ENCODE data around the gene AFF4.

DNA sequence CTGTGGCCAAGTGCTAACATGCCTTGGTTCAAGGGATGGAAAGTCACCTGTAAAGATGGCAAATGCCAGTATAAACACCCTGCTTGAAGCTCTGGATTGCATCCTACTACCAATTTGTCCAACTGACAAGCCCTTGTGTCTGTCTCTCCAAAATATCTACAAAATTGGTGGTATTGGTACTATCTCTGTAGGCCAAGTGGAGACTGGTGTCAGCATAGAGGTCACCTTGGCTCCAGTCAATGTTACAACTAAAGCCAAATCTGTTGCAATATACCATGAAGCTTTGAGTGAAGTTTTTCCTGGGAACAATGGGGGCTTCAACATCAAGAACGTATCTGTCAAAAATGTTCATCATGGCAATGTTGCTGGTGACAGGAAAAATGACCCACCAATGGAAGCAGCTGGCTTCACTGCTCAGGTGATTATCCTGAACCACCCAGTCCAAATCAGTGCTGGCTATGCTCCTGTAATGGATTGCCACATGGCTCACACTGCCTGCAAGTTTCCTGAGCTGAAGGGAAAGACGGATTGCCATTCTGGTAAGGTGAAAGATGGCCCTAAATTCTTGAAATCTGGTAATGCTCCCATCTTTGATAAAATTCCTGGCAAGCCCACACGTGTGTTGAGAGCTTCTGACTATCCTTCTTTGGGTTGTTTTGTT, 19.9 kb downstream of the AFF4 start:
- no peak for TF ChIP-seq TAF1 (IDR thresholded peaks at IDR 0.05; ENCODE audit: low read depth)
- TF ChIP-seq EP300 (conservative IDR thresholded peaks at IDR 0.05; ENCODE audit: poor library complexity, severe bottlenecking), result no peak
- TF ChIP-seq, protein P1, sequence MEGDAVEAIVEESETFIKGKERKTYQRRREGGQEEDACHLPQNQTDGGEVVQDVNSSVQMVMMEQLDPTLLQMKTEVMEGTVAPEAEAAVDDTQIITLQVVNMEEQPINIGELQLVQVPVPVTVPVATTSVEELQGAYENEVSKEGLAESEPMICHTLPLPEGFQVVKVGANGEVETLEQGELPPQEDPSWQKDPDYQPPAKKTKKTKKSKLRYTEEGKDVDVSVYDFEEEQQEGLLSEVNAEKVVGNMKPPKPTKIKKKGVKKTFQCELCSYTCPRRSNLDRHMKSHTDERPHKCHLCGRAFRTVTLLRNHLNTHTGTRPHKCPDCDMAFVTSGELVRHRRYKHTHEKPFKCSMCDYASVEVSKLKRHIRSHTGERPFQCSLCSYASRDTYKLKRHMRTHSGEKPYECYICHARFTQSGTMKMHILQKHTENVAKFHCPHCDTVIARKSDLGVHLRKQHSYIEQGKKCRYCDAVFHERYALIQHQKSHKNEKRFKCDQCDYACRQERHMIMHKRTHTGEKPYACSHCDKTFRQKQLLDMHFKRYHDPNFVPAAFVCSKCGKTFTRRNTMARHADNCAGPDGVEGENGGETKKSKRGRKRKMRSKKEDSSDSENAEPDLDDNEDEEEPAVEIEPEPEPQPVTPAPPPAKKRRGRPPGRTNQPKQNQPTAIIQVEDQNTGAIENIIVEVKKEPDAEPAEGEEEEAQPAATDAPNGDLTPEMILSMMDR (IDR thresholded peaks at IDR 0.05; ENCODE audit: poor library complexity, severe bottlenecking), result no peak
- TF ChIP-seq EZH2 (IDR thresholded peaks at IDR 0.05; ENCODE audit: borderline replicate concordance, insufficient read depth, low read length, poor library complexity, severe bottlenecking), result no peak
- no peak for TF ChIP-seq SMC3 (conservative IDR thresholded peaks at IDR 0.05; ENCODE audit: poor library complexity)
- TF ChIP-seq, protein P2, sequence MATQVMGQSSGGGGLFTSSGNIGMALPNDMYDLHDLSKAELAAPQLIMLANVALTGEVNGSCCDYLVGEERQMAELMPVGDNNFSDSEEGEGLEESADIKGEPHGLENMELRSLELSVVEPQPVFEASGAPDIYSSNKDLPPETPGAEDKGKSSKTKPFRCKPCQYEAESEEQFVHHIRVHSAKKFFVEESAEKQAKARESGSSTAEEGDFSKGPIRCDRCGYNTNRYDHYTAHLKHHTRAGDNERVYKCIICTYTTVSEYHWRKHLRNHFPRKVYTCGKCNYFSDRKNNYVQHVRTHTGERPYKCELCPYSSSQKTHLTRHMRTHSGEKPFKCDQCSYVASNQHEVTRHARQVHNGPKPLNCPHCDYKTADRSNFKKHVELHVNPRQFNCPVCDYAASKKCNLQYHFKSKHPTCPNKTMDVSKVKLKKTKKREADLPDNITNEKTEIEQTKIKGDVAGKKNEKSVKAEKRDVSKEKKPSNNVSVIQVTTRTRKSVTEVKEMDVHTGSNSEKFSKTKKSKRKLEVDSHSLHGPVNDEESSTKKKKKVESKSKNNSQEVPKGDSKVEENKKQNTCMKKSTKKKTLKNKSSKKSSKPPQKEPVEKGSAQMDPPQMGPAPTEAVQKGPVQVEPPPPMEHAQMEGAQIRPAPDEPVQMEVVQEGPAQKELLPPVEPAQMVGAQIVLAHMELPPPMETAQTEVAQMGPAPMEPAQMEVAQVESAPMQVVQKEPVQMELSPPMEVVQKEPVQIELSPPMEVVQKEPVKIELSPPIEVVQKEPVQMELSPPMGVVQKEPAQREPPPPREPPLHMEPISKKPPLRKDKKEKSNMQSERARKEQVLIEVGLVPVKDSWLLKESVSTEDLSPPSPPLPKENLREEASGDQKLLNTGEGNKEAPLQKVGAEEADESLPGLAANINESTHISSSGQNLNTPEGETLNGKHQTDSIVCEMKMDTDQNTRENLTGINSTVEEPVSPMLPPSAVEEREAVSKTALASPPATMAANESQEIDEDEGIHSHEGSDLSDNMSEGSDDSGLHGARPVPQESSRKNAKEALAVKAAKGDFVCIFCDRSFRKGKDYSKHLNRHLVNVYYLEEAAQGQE (IDR thresholded peaks at IDR 0.05; ENCODE audit: borderline replicate concordance), result no peak
- TF ChIP-seq POLR2AphosphoS5 (IDR thresholded peaks at IDR 0.05), result no peak

All from neural cell (in vitro differentiated cells).